Activated T-cell treated with anti-CD3 and anti-CD28 coated beads, Interleukin-2, amount 50 U/mL, for 4 hours (primary cell): ENCODE results near the gene MRM2. TPM values are rescaled to one million over a fixed set of nuclear protein-coding genes. Genes with fewer than 3 reads are reported as not detected.
A peak's percentile ranks its signal among the peaks of the same experiment; 100 is the strongest.

Source experiments
- ATAC-seq, 2 donors: fragments of 200-7000 bp; cut with Tn5 transposase; one replicate each; pipeline ENCODE4 v1.10.0; 2021
- DNase-seq: peaks from one replicate; pipeline ENCODE4 v3.0.0-alpha.2; 2020
- H3K27me3 Mint-ChIP-seq: one replicate; pipeline ENCODE4 v1.8.0; 2021; ENCODE audit warnings: low read depth, mixed read lengths
- H3K36me3 Mint-ChIP-seq: one replicate; pipeline ENCODE4 v1.8.0; 2022; ENCODE audit warnings: mixed read lengths; ENCODE audit not compliant: insufficient read depth
- H3K4me1 Mint-ChIP-seq: one replicate; pipeline ENCODE4 v1.8.0; 2021; ENCODE audit warnings: low read depth, mixed read lengths
- H3K4me3 Mint-ChIP-seq: one replicate; pipeline ENCODE4 v1.8.0; 2021; ENCODE audit warnings: mild to moderate bottlenecking, moderate library complexity, mixed read lengths
- H3K9me3 Mint-ChIP-seq: one replicate; pipeline ENCODE4 v1.8.0; 2021; ENCODE audit warnings: mixed read lengths
- total RNA-seq, 3 donors: library from RNA; stranded (reverse); gene quantifications; one replicate each; pipeline ENCODE4 v1.2.1, GENCODE V29; 2021

The MRM2 gene
- total RNA-seq, 3 donors from 2014 or later: 49.9 to 56.5 (median 51.2) TPM

DNA sequence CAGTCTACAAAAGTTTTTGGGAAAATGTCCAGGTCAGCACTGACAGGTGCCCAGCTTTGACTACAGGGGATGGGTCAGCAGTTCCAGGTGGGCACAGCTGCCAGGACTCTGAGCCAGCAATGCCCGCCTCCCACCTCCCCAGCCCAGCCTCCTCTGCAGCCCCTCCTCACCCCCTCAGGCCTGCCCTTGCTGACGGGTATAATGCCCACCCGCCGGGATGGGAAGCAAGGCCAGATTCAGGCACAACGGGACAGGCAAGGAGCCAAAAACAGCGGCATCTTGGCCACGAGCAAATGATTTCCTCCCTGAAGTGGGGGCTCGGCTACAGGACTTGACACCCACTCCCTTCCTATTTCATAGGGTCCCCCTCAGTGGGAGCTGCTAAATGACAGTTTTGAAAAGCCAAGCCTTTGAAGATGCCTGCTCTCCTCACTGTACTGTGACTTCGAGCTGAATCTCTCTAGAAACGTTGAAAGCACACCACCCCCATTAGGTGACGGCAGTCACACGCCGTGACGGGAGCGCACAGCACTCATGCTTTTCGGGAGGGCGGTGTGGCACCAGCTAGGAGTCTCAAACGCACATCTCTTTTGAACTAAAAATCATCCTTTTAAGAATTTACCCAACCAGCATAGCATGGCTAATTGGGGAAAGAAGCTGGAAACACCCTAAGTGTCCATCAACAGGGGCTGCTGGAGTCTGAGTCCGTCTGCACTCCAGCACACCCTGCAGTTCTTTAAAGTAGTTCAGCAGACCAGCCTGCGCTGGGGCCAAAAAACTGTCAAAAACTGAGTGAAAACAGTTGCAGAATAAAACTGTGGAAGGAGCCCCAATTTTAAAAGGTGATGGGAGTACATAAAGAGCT lies 38.9 kb downstream of the MRM2 start:
- Mint-ChIP-seq H3K4me1 (no peaks in the 10 kb centered on the region), H3K36me3 (peaks cover 13% of the 10 kb centered on the region)
- no peak for ATAC-seq

GRCh38 chr7:2202361-2202761 lies 39.6 kb downstream of the MRM2 start:
- no peaks in the 10 kb centered on the region for H3K4me1 Mint-ChIP-seq
- no peak for ATAC-seq
- no peaks in the 10 kb centered on the region for H3K9me3 Mint-ChIP-seq
- no peaks in the 10 kb centered on the region for H3K27me3 Mint-ChIP-seq
- H3K4me3 Mint-ChIP-seq: no peak overlapping the region
- no peak for DNase-seq
- peaks cover 16% of the 10 kb centered on the region for H3K36me3 Mint-ChIP-seq

More for the DNA sequence above, 38.9 kb downstream of the MRM2 start:
- Mint-ChIP-seq H3K9me3 (no peaks in the 10 kb centered on the region), H3K4me3 (no peak overlapping the region), H3K27me3 (no peaks in the 10 kb centered on the region)
- DNase-seq: peak; percentile 1

DNA sequence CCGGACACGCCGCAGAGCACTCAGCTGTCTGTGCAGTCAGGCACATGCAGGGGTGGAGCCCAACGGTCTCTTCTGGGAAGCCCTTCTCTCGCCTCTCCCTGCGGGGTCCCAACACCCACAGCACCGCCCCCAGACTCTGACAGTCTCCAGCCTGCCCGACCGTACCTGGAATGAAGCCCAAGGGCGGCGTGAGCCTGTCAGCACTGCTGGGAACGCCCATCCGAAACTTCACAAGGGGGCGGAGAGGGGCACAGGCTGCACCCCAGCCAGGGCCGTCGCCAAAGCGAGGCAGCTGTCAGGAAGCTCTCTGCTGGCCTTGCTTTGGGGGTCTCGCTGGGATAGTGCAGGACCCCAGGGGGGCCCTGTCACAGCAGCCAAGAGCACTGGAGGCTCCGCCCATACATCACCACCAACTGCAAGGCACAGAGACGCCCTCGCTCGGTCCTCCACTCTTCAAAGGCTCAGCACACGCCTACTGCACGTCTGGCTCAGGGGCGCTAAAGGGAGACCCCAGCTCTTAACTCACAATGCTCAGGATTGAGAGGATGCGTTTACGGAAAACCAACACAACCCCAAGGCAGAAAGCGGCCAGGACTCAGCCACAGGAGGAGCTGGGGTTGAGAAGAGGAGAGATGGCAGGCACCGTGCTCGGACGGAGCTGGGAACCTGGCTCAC lies 40.2 kb downstream of the MRM2 start:
- H3K27me3 Mint-ChIP-seq: no peaks in the 10 kb centered on the region
- H3K4me1 Mint-ChIP-seq: no peaks in the 10 kb centered on the region
- H3K9me3 Mint-ChIP-seq: no peaks in the 10 kb centered on the region
- no peak overlapping the region for H3K4me3 Mint-ChIP-seq
- DNase-seq (no peak), ATAC-seq (no peak)
- H3K36me3 Mint-ChIP-seq: peaks cover 22% of the 10 kb centered on the region

GRCh38 chr7:2201128-2201527 lies 40.9 kb downstream of the MRM2 start:
- Mint-ChIP-seq H3K4me1 (no peaks in the 10 kb centered on the region), H3K27me3 (no peaks in the 10 kb centered on the region), H3K36me3 (peaks cover 28% of the 10 kb centered on the region), H3K9me3 (no peaks in the 10 kb centered on the region), H3K4me3 (no peak overlapping the region)
- no peak for DNase-seq
- ATAC-seq: no peak

- DNase-seq (no peak), ATAC-seq (no peak)
- H3K9me3 Mint-ChIP-seq: no peaks in the 10 kb centered on the region
Observed at GRCh38 chr7:2200584-2200980, 41.4 kb downstream of the MRM2 start.

DNA sequence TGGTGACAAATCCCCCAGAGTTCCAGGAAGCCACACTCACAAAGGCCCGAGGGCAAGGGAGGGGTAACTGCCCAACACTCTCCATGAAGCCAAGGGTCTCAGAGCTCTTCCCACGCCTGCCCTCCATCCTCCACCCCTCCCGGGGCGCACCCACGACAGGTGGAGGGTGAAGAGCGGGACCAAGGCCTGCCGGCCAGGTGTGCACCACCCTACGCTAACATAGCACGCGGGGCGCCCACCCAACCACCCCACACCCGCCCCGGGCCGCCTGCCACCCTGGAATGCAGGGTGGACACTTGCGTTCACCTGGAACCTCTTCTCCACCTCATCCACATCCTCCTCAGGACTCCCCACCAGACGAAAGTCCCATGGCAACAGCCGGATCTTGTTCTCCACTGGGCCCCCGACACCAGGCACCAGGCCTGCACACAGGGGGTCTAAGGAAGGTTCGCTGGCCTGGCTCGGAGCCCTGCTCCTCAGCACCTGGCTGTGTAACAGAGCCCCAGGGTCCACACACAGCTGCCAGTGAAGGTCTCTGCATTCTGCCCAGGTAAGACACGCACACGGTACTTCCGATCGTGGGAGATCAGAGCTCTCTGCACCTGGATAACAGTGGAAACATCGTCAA lies 41.9 kb downstream of the MRM2 start:
- Mint-ChIP-seq H3K9me3 (no peaks in the 10 kb centered on the region), H3K36me3 (peaks cover 36% of the 10 kb centered on the region), H3K27me3 (no peaks in the 10 kb centered on the region), H3K4me1 (no peaks in the 10 kb centered on the region), H3K4me3 (no peak overlapping the region)
- ATAC-seq: no peak
- DNase-seq: no peak

More at GRCh38 chr7:2200584-2200980, 41.4 kb downstream of the MRM2 start:
- Mint-ChIP-seq H3K4me1 (no peaks in the 10 kb centered on the region), H3K36me3 (peaks cover 33% of the 10 kb centered on the region), H3K4me3 (no peak overlapping the region), H3K27me3 (no peaks in the 10 kb centered on the region)

- no peak for DNase-seq
- ATAC-seq: no peak
- H3K27me3 Mint-ChIP-seq: no peaks in the 10 kb centered on the region
- peaks cover 36% of the 10 kb centered on the region for H3K36me3 Mint-ChIP-seq
- no peaks in the 10 kb centered on the region for H3K9me3 Mint-ChIP-seq
- H3K4me1 Mint-ChIP-seq: no peaks in the 10 kb centered on the region
- no peak overlapping the region for H3K4me3 Mint-ChIP-seq
Observed at GRCh38 chr7:2199528-2199927, 42.5 kb downstream of the MRM2 start.

DNA sequence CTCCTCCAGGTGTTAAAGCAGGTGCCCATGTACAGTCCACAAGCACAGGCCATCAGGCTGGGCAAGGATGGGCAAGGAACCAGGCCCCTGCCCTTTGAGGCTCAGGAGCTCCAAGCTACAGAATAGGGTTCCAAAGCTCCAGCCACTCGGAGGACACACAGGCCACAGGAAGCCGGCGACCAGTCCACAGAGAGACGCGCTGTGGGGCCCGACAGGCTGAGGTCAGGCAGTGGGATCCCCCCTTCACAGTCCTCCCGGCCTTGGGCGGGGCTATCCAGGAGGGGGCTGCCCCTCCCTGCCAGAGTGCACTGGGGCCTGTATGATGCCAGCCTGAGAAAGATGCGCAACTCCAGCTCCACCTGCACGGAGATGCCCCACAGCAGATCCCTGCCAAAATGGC lies 43.2 kb downstream of the MRM2 start:
- peaks cover 36% of the 10 kb centered on the region for H3K36me3 Mint-ChIP-seq
- no peaks in the 10 kb centered on the region for H3K4me1 Mint-ChIP-seq
- DNase-seq (no peak), ATAC-seq (no peak)
- no peak overlapping the region for H3K4me3 Mint-ChIP-seq
- H3K9me3 Mint-ChIP-seq: no peaks in the 10 kb centered on the region
- H3K27me3 Mint-ChIP-seq: no peaks in the 10 kb centered on the region

DNA sequence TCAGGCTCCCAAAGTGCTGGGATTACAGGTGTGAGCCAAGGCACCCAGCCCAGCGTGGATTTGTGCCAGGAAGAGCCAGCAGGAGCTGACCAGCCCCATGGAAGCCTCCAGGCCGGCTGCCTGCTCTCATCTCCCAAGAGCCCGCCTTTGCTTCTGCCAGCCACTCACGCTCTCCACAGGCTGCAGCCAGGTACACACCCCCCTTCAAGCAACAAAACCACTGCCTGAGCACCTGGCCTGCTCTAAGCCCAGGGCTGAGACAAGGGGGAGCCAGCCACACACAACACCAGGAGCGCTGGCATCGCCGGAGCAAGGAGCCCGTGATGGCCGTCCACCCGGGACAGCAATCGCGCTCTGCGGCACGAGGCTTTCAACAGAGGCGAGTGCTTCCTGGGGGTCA lies 43.8 kb downstream of the MRM2 start:
- peaks cover 36% of the 10 kb centered on the region for H3K36me3 Mint-ChIP-seq
- H3K4me3 Mint-ChIP-seq: no peak overlapping the region
- DNase-seq: no peak
- H3K9me3 Mint-ChIP-seq: no peaks in the 10 kb centered on the region
- ATAC-seq: no peak
- H3K27me3 Mint-ChIP-seq: no peaks in the 10 kb centered on the region
- no peaks in the 10 kb centered on the region for H3K4me1 Mint-ChIP-seq

DNA sequence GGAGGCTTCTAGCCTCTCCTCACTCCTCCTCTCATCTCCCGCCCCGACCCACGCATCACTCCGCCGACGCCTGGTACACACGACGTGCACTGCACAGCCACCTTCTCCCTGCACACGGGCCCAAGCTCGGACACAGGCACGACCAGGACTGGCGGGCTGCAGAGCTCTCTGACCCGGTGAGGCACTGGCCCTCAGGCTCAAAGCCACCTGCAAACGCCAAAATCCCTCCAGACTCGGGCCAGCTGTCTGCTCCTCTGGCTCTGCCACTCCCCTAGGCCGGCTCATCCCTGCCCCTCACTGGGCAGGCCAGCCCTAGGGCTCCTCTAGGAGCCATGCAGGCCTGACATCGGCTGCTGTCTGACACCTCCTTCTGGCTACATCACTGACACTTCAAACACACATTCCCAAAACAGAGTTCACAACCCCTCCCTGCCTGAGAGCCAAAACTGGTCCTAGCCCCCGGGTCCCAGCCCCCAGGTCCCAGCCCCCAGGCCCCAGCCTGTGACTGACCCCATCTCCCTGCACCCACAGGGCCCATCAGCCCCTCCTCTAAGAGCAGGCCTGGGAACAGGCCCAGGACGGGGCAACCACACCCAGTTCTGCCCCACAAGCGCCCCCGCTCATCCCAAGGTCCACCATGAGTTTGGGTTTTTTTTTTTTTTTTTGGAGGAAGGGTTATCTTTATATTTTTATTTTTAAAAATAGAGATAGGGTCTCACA lies 44.4 kb downstream of the MRM2 start:
- Mint-ChIP-seq H3K4me3 (no peak overlapping the region), H3K27me3 (no peaks in the 10 kb centered on the region), H3K4me1 (no peaks in the 10 kb centered on the region), H3K36me3 (peaks cover 38% of the 10 kb centered on the region), H3K9me3 (no peaks in the 10 kb centered on the region)
- ATAC-seq (no peak), DNase-seq (no peak)

DNA sequence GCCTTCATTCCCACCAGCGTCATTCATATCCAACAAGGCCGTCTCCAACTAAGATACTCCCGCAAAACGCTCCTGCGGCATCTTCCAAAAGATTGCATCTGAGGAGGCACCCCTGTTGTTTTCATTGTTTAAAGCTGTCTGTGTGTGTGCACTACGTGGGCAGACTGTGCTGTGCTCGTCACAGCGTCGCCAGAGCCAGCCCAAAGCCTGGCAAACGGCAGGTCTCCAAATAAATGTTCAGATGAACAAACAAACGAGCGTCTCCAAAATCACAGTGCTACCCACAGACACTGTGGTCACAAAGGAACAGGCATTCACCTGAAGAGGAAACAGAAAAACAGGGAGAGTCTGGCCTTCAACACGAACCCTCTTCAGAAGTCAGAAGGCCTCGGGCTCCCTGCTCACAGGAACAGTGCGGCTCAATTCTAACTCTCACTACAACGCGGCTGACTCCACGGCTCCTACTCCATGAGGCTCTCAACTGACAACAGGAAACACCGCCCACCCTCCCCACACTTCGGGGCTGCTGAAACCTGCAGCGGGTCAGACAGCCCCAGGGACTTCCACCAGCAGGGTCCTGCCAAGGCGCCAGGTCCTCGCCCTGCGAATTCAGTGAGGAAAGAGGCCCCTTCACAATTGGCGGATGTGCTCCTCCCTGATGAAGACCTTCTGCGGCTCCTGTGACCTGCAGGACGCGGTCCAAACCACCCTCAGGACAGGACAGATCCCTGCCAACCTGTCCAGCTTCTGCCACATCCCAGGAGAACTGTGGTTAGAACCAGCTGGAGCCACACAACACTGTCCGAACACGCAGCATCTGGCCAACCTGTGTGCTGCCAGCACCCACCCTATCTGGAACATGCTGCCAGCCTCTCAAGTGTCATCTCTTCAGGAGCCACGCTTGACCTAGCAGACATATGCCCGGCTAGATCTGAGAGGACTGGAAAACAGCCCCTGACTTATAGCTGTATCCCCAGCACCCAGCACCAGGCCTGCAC lies 45.3 kb downstream of the MRM2 start:
- DNase-seq (no peak), ATAC-seq (no peak)
- Mint-ChIP-seq H3K27me3 (no peaks in the 10 kb centered on the region), H3K4me1 (no peaks in the 10 kb centered on the region), H3K4me3 (no peak overlapping the region), H3K36me3 (peaks cover 41% of the 10 kb centered on the region), H3K9me3 (no peaks in the 10 kb centered on the region)

GRCh38 chr7:2195400-2196246 lies 46.4 kb downstream of the MRM2 start:
- H3K36me3 Mint-ChIP-seq: peaks cover 43% of the 10 kb centered on the region
- DNase-seq: no peak
- no peak for ATAC-seq
- no peak overlapping the region for H3K4me3 Mint-ChIP-seq
- H3K4me1 Mint-ChIP-seq: no peaks in the 10 kb centered on the region
- H3K9me3 Mint-ChIP-seq: no peaks in the 10 kb centered on the region
- no peaks in the 10 kb centered on the region for H3K27me3 Mint-ChIP-seq
